OCI-LY1 (cell line): ENCODE results near the gene CNTNAP2.

Source experiments
- H2AFZ ChIP-seq: fragments of 200-600 bp; sonication (generic), shearing (Covaris generic); 2 replicates; pipeline ENCODE4 v1.6.0; 2014; ENCODE audit warnings: antibody characterized with exemption, mild to moderate bottlenecking, low read length
- H3F3A ChIP-seq: fragments of 200-600 bp; sonication (generic), shearing (Covaris generic); 2 replicates; pipeline ENCODE4 v1.6.0; 2014; ENCODE audit warnings: mild to moderate bottlenecking, antibody characterized with exemption, low read length, moderate library complexity; ENCODE audit not compliant: insufficient read depth
- H3K27ac ChIP-seq: fragments of 200-600 bp; sonication (generic); 2 replicates; pipeline ENCODE4 v1.5.1; 2014; ENCODE audit warnings: low read length, mixed run types, mild to moderate bottlenecking, low read depth; ENCODE audit not compliant: poor library complexity, severe bottlenecking
- H3K27me3 ChIP-seq: fragments of 200-600 bp; sonication (generic); 2 replicates; pipeline ENCODE4 v1.6.0; 2014; ENCODE audit warnings: antibody characterized with exemption, mild to moderate bottlenecking, low read length, moderate library complexity; ENCODE audit not compliant: insufficient read depth
- H3K36me3 ChIP-seq: fragments of 200-600 bp; sonication (generic); 2 replicates; pipeline ENCODE4 v1.6.1; 2014; ENCODE audit warnings: mild to moderate bottlenecking, antibody characterized with exemption, low read length, moderate library complexity, mixed read lengths; ENCODE audit not compliant: insufficient read depth
- H3K4me1 ChIP-seq: fragments of 200-600 bp; sonication (generic); 2 replicates; pipeline ENCODE4 v1.5.1; 2014; ENCODE audit warnings: mild to moderate bottlenecking, low read length, moderate library complexity; ENCODE audit not compliant: insufficient read depth, severe bottlenecking
- H3K4me2 ChIP-seq: fragments of 200-600 bp; sonication (generic), shearing (Covaris generic); 2 replicates; pipeline ENCODE4 v1.6.1; 2014; ENCODE audit warnings: low read length
- H3K4me3 ChIP-seq: fragments of 200-600 bp; sonication (generic); 2 replicates; pipeline ENCODE4 v1.5.1; 2014; ENCODE audit warnings: low read length, low read depth, mild to moderate bottlenecking, mixed read lengths; ENCODE audit not compliant: poor library complexity, severe bottlenecking
- H3K79me2 ChIP-seq: fragments of 200-600 bp; shearing (Covaris generic); 2 replicates; pipeline ENCODE4 v1.6.1; 2016; ENCODE audit warnings: mixed run types, low read length, mixed read lengths; ENCODE audit not compliant: insufficient read depth
- H3K9ac ChIP-seq: fragments of 200-600 bp; sonication (generic), shearing (Covaris generic); 2 replicates; pipeline ENCODE4 v1.6.1; 2014; ENCODE audit warnings: mild to moderate bottlenecking, low read length, mixed read lengths
- H3K9me2 ChIP-seq: fragments of 200-600 bp; sonication (generic), shearing (Covaris generic); 2 replicates; pipeline ENCODE4 v1.6.1; 2014; ENCODE audit warnings: low read depth, mild to moderate bottlenecking, low read length, mixed read lengths
- H3K9me3 ChIP-seq: fragments of 200-600 bp; shearing (Covaris generic); 2 replicates; pipeline ENCODE4 v1.6.1; 2014; ENCODE audit warnings: low read length, mixed read lengths
- H4K20me1 ChIP-seq: fragments of 200-600 bp; sonication (generic), shearing (Covaris generic); 2 replicates; pipeline ENCODE4 v1.6.0; 2016; ENCODE audit warnings: mild to moderate bottlenecking, low read length; ENCODE audit not compliant: insufficient read depth
- CTCF ChIP-seq: fragments of 200-600 bp; sonication (generic), shearing (Covaris generic); IDR thresholded peaks from 2 replicates; pipeline ENCODE4 v1.5.1; 2017; ENCODE audit warnings: mild to moderate bottlenecking, antibody characterized with exemption, low read length, moderate library complexity, mixed read lengths
- EZH2 ChIP-seq: fragments of 200-600 bp; sonication (generic), shearing (Covaris generic); IDR thresholded peaks from 2 replicates; pipeline ENCODE4 v1.8.0; 2017; ENCODE audit warnings: borderline replicate concordance, mixed run types, mild to moderate bottlenecking, antibody characterized with exemption, low read length, moderate library complexity, mixed read lengths

Gene CNTNAP2

DNA sequence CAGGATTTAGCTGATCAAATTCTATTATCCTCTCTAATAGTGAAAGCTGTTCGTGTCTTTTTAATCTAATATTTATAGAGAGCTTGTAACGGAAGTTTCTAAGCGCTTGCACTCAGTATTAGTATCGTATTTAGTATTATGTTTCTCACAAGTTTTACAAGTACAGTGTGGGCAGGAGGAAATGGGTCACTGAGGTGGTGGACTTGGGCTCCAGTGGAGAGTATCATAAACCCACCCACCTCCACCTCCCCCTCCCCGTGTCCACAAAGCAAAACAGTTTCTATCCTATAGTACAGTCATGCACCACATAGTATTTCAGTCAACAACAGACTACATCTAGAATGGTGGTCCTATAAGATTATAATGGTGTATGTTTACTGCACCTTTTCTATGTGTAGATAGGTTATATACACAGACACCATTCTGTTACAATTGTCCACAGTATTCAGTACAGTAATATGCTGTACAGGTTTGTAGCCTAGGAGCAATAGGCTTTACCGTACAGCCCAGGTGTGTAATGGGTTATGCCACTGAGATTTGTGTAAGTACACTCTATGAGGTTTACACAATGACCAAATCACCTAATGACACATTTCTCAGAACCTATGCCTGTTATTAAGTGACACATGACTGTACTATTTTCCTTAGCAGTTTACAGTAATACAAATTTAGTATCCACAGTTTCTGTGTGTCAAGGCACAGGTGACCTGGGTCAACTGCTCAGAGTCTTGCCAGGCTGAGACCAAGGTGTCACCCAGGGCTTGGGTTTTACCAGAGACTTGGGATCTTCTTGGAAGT, 1452.7 kb downstream of the CNTNAP2 start:
- no peak overlapping the region for H3K9ac ChIP-seq
- no peaks in the 10 kb centered on the region for H3F3A ChIP-seq
- no peaks in the 10 kb centered on the region for H3K9me2 ChIP-seq
- H3K9me3 ChIP-seq, result no peaks in the 10 kb centered on the region
- no peaks in the 10 kb centered on the region for H3K79me2 ChIP-seq
- no peak overlapping the region for H3K4me2 ChIP-seq
- peaks cover 14% of the 10 kb centered on the region for H3K4me1 ChIP-seq
- TF ChIP-seq EZH2 (no peak), CTCF (no peak)
- H2AFZ ChIP-seq, result no peak overlapping the region
- no peak overlapping the region for H3K27ac ChIP-seq
- H3K4me3 ChIP-seq, result no peak overlapping the region
- no peaks in the 10 kb centered on the region for H3K27me3 ChIP-seq
- H4K20me1 ChIP-seq, result no peaks in the 10 kb centered on the region
- no peaks in the 10 kb centered on the region for H3K36me3 ChIP-seq

GRCh38 chr7:147570390-147570789, 1453.8 kb downstream of the CNTNAP2 start:
- Histone ChIP-seq H3F3A (no peaks in the 10 kb centered on the region), H4K20me1 (no peaks in the 10 kb centered on the region), H3K79me2 (no peaks in the 10 kb centered on the region), H3K4me1 (peaks cover 14% of the 10 kb centered on the region), H3K4me2 (no peak overlapping the region), H3K27me3 (no peaks in the 10 kb centered on the region), H3K9ac (no peak overlapping the region), H2AFZ (no peak overlapping the region), H3K9me2 (no peaks in the 10 kb centered on the region), H3K4me3 (no peak overlapping the region), H3K27ac (no peak overlapping the region), H3K9me3 (no peaks in the 10 kb centered on the region), H3K36me3 (no peaks in the 10 kb centered on the region)
- TF ChIP-seq EZH2 (no peak), CTCF (no peak)

DNA sequence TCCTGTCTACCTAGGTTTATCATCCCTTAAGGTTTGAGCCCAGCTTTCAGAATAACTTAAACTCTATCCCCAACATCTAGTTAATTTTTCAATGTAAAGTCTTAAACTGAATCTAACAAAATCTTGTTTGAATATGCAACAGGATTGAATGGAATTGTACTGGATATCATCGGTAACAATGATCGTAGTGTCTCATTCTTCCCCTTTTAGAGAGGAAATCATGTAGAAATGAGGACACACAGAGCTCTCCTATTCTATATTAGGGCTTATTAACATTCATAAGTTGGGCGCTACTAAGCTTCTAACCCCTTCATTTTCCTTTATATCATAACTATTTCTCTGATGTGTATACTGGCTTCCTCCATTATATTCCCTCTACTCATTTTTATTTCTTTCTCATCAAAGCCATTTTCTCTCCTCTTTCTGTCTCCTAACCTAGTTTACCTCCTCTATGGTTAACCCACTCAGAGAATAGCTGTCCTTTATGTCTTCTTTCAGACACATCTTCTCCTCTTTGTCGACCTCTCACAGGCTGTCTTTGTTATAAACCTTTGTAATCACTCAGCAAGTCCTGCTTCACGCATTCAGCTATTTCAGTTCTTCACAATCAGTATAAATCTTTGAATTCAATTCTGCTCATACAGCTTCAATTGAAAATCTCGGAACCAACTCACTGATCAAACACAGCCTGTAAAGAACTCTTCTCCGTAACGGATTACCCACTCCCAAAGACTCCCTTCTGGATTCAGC, 1455.0 kb downstream of the CNTNAP2 start:
- Histone ChIP-seq H3K27me3 (no peaks in the 10 kb centered on the region), H2AFZ (no peak overlapping the region), H3K79me2 (no peaks in the 10 kb centered on the region), H3K9me2 (no peaks in the 10 kb centered on the region), H3K9ac (no peak overlapping the region), H3K9me3 (no peaks in the 10 kb centered on the region), H3K4me3 (no peak overlapping the region), H3K27ac (no peak overlapping the region), H4K20me1 (no peaks in the 10 kb centered on the region), H3K4me2 (peak overlapping the region; percentile 0; the same call in 1 of the 2 replicates), H3K4me1 (peaks cover 14% of the 10 kb centered on the region), H3K36me3 (no peaks in the 10 kb centered on the region), H3F3A (no peaks in the 10 kb centered on the region)
- TF ChIP-seq EZH2, result no peak
- TF ChIP-seq CTCF, result no peak
